Hematopoietic multipotent progenitor cell treated with erythropoietin and hydrocortisone succinate and interleukin-3 and kit ligand, for 15 days (in vitro differentiated cells): ENCODE results near the gene KIAA2012.

Experiments
- DNase-seq: peaks from one replicate; pipeline ENCODE4 v3.0.0-alpha.2; 2015; ENCODE audit warnings: low spot score

KIAA2012 gene

DNA sequence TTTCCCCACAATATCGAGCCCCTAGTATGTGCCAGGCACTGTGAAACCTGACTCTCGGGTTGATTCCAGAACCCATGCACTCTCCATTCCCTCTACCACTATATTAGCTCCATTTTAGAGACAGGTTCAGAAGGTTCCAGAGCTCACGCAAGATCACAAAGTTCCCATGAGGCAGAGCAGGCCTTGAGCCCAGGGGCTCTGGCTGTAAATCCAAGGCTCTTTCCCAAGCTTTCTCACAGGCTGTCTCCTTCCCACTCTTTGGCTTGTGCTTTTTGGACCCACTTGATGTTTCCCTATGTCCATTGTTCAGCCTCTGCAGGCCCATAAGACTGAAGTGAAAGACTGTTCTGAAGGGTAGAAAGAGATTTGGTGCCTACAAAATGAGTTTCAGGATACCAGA is 15.7 kb downstream of the KIAA2012 start:
- no peak for DNase-seq

DNA sequence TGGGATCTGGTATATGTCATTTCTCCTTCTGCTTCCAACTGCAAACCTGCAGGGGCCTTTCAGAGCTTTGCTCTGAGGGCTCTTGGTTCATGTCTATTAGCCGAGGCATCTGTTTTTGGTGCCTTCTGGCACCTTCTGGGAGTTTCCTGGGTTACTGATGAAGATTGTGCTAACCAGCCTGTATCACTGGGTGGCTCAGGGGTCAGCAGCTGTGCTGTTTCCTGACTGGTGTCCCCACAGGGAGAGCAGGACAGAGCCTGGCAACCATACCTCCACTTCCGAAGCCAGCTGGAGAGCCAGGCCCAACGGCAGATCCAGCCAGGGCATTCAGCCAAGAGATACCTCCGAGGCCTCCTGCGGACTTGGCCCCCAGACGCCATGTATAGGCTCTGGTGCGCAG is 17.5 kb downstream of the KIAA2012 start:
- no peak for DNase-seq

DNA sequence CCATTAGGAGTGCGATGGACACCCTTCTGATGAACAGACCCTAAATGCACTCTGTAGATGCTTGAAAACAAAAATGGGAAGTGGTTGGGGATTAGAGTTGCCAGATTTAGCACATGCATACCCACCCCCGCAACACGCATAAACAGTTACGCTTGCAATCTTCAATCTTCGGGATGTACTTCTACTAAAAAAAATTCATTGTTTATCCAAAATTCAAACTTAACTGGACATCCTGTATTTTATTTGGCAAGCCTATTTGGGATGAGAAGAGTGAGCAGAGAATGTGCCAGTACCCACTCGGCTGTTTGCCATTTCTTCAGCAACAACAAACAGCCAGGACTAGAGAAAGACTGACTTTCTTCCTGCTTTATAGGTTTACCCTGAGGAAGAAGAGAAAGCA is 18.4 kb downstream of the KIAA2012 start:
- no peak for DNase-seq

GRCh38 chr2:202094426-202094986 is 21.5 kb downstream of the KIAA2012 start:
- no peak for DNase-seq

GRCh38 chr2:202095235-202095634 is 22.2 kb downstream of the KIAA2012 start:
- no peak for DNase-seq

DNA sequence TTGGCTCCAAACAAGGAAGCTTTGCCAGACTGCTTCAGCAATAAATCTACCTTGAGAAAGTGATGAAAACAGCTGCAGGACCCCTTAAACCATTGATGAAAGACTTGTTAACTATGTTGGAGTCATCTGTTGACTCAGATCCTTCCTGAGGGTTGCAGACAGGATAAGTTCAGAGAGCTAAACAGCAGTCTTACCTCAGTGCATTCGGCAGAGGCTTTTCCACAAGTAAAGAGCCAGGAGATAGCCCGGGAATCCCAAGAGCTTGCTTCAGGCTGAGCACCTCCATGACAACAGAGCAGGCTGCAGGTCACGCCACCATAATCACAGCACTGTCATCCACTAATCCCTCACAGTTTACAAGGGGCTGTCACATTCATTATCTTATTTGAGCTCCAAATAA is 23.7 kb downstream of the KIAA2012 start:
- DNase-seq: no peak

- DNase-seq: no peak
Measured at GRCh38 chr2:202098291-202098690, 25.2 kb downstream of the KIAA2012 start.

DNA sequence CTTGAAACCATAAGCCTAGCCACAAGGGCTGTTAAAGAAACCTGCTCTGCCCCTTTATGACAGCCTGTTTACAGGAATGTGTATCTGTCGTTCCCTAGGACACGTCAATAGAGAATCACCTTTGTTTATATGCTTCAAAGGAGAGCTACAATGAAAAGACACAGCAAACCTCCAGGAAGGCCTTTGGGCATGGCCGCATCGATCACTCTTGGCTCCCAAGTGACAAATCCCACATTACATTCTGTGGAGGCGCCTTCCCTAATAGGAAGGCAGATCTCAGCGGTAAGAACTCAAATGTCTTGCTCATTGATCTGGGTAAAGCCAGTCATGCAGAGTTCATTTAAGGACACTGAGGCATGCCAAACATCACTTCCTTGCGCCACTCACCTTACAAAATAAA is 26.5 kb downstream of the KIAA2012 start:
- no peak for DNase-seq

- no peak for DNase-seq
Measured at GRCh38 chr2:202100176-202100575, 27.1 kb downstream of the KIAA2012 start.

DNA sequence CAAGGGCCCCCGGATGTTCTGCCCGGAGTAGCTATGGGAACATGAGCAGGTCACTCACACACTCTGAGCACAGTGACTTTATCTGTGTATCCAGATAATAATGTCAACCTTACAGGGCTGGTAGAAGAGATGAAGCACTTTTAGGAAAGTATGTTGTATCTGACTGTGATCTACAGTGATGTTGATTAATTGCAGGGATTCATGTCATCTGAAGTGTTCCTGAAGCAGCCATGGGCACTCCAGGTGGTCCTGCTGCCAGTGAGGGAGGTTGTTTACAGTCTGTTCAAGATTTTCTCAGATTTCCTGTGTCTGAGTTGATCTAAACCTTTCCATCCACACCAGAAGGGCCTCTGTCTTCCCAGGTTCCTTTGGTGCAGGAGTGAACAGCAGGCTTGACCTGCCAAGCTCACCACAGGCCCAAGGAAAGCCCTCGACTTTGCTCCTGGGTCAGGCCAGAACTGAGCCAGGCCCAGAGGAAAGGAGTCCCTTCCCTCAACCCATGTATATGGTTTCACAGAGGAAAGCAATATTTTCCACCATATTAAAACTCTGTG is 28.0 kb downstream of the KIAA2012 start:
- no peak for DNase-seq

- no peak for DNase-seq
Measured at GRCh38 chr2:202102425-202103000, 29.5 kb downstream of the KIAA2012 start.

DNA sequence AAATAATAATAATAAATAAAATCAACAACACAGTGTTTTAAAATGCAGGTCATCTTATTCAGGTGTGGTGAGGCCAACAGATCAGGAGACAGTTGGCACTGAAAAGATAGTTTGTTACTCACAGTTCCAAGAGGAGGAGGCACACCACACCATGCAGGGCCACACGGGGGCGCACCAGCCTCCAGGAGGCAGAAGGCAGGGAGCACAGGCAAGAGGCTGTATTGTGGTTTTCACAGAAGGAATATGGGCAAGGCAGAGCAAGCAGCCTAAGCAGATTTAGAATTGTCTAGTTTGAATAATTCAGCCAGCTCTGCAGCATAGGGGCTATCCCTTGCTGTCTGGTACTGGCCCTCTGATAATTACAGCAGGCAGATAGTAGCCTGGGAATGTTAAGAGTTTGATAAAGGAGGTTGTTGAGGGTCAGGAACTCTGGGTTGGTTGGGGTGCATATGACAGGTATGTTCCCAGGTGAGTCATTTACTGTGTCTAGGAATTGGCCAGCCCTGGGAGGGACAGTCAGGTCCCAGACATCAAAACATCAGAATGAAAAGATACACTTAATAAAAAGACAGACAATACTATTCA is 31.3 kb downstream of the KIAA2012 start:
- peak; percentile 27 for DNase-seq

- DNase-seq: no peak
Measured at GRCh38 chr2:202105025-202105424, 32.0 kb downstream of the KIAA2012 start.

DNA sequence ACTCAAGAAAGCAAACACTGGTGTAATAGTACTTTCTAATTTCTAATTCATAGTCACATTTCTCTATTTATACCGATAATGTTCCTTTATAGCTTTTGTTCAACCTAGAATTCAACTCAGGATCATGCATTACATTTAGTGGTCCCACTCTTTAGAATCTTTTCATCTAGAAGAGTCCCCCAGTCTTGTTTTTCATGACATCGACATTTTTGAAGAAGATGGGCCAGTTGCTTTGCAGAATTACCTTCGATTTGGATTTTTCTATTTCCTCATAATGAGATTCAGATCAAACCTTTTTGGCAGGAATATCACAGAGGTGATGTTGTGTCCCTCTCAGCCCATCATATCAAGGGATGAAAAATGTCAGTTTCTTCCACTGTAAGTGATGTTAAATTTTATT is 35.3 kb downstream of the KIAA2012 start:
- DNase-seq: no peak

GRCh38 chr2:202109139-202109736 is 36.2 kb downstream of the KIAA2012 start:
- DNase-seq: no peak

GRCh38 chr2:202109737-202110184 is 36.7 kb downstream of the KIAA2012 start:
- DNase-seq: no peak

DNA sequence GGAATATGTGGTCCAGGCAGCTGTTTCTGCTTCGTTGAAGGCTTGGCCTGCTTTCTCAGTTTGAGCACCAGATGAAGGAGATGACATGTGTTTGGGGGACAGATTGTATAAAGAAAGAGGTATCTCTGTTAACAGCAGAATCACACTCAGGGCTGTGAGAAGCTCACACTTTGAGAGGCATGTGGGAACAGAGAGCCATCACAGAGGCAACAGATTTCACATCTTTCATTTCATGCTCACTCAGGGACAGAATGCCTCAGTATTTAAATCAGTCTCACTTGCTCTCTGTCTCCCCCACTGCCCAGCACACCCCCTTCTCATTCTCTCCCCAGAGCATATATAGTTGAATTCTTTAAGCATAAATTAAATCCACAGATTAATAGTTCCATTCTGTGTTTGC is 37.4 kb downstream of the KIAA2012 start:
- no peak for DNase-seq

- no peak for DNase-seq
Measured at GRCh38 chr2:202112041-202112440, 39.0 kb downstream of the KIAA2012 start.

DNA sequence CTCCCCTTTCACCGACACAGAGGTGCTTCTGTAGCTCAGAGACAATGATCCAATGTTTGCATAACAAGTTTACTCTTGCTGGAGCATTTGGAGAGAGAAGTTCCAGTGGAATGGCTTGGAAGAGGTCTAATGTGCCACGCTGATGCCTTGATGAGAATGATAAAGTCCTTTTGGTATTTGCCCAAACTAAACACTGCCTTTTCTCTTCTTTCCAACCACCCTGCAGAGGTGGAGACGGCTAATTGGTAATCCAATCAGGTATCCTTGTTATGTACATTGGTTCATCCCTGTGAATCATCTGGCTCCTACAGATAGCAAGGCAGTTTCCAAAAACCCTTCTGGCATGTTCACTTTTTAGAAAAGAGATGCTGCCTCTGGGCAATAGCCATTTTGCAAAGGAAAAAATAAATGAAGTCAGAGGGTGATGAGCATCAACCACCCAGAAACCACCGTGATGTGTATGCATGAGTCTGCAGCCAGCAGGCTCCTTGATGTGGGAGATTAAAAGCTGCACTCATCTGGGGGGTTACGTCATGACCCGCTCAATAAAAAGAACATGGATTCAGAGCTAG is 40.6 kb downstream of the KIAA2012 start:
- no peak for DNase-seq

- no peak for DNase-seq
Measured at GRCh38 chr2:202114291-202114690, 41.2 kb downstream of the KIAA2012 start.

DNA sequence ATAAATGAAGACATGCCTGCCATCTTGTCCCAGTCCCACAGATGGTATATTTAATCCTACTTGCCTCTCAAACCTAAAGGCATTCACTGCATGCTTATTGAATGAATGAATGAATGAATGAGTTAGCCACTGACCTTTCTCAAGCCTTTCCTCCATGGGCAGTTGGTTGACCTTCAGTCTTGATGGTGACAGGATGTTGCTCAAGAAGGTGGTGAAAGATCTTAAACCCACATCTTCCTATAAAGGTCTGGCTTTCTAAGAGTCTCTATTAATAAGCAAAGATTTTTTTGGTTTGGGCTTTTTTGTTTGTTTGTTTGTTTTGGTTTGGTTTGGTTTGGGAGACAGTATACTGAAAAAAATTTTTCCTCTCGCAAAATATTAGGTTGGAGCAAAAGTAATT is 41.7 kb downstream of the KIAA2012 start:
- no peak for DNase-seq

- no peak for DNase-seq
Measured at GRCh38 chr2:202115479-202115971, 42.5 kb downstream of the KIAA2012 start.

GRCh38 chr2:202116691-202117090 is 43.6 kb downstream of the KIAA2012 start:
- DNase-seq: no peak
